RWPE1 (cell line): ENCODE measurements around the gene B3GNT4.

Experiments used
- CTCF ChIA-PET: fragments of 350-600 bp; sonication (Branson Sonifier 250); formaldehyde crosslinking; extraction: SDS; loops from one replicate; lab custom pipeline; 2021; lab: Yijun Ruan, JAX
- POLR2A ChIA-PET: fragments of 400-600 bp; formaldehyde crosslinking; extraction: SDS; loops from one replicate; lab custom pipeline; 2020; ENCODE audit warnings: antibody characterized with exemption; ENCODE audit not compliant: low non-redundant PET; lab: Yijun Ruan, JAX
- DNase-seq: peaks from one replicate; pipeline ENCODE4 v3.0.0; 2012; ENCODE audit warnings: low spot score
- H3K27ac ChIP-seq: fragments of 450-650 bp; 2 replicates; pipeline ENCODE4 v1.5.1; 2017
- CTCF ChIP-seq: fragments of 450-650 bp; conservative IDR thresholded peaks from 2 replicates; pipeline ENCODE4 v1.5.1; 2017; ENCODE audit warnings: low read depth, mild to moderate bottlenecking

The B3GNT4 gene

GRCh38 chr12:122162976-122163375, 40.5 kb upstream of the B3GNT4 start:
- CTCF ChIA-PET: interaction anchor here (0.7 kb wide), 1 partner anchor 38 kb away, joined by 3 read pairs; no protein-coding TSS in a partner anchor
- H3K27ac ChIP-seq: no peak overlapping the region
- POLR2A ChIA-PET: no interaction called here
- no peak for DNase-seq
- no peak for TF ChIP-seq CTCF

DNA sequence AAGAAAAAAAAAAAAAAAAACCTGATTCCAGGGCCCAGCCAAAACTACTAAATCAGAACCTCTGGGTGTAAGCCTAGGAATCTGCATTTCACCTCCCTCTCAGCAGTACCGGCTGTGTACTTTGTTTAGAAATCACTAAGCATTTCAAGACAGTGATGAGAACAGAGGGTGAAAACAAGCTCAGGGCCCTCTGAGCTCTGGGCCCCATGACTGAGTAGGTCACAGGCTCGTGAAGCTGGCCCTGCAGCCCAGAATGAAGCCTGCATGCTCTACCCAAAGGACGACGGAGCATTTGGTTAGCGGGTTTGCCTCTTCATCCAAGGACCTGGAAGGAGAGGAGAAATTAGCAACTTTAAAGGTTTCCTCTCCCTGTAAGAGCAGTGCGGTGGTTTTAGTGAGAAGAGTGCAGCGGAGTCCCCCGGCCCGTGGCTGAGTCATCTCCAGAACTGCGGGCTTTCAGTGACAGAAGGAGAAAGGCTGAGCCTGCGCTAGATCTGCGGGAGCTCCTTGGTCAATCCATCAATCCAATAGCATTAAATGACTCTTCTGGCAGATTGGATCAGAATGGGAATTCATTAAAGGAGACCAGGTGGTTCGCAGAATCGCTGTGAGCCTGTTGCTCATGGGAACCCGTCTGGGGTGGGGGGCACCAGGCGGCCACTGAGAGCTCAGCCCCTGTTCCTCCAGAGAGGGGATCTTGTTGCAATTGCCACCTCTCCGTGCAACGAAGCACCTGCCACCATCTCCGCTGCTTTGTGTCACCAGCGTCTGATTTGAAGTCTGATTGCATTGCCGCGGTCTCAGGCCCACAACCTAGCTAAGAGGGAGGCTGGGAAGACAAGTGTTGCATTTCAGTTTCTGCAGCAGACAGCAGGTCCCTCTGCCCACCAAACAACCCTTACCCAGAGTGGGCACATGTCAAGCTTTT, 36.8 kb upstream of the B3GNT4 start:
- ChIA-PET CTCF (no interaction called here), POLR2A (no interaction called here)
- no peak for TF ChIP-seq CTCF
- DNase-seq: no peak
- H3K27ac ChIP-seq: no peak overlapping the region

GRCh38 chr12:122167356-122167925, 36.1 kb upstream of the B3GNT4 start:
- CTCF ChIA-PET: no interaction called here
- no peak overlapping the region for H3K27ac ChIP-seq
- POLR2A ChIA-PET: no interaction called here
- DNase-seq: no peak
- no peak for TF ChIP-seq CTCF

- H3K27ac ChIP-seq: no peak overlapping the region
- no peak for TF ChIP-seq CTCF
- POLR2A ChIA-PET: no interaction called here
- CTCF ChIA-PET: no interaction called here
- DNase-seq: no peak
Observed at GRCh38 chr12:122168492-122168891, 35.0 kb upstream of the B3GNT4 start.

GRCh38 chr12:122171399-122171798, 32.1 kb upstream of the B3GNT4 start:
- no peak for TF ChIP-seq CTCF
- DNase-seq: no peak
- ChIA-PET CTCF (no interaction called here), POLR2A (no interaction called here)
- H3K27ac ChIP-seq: no peak overlapping the region

DNA sequence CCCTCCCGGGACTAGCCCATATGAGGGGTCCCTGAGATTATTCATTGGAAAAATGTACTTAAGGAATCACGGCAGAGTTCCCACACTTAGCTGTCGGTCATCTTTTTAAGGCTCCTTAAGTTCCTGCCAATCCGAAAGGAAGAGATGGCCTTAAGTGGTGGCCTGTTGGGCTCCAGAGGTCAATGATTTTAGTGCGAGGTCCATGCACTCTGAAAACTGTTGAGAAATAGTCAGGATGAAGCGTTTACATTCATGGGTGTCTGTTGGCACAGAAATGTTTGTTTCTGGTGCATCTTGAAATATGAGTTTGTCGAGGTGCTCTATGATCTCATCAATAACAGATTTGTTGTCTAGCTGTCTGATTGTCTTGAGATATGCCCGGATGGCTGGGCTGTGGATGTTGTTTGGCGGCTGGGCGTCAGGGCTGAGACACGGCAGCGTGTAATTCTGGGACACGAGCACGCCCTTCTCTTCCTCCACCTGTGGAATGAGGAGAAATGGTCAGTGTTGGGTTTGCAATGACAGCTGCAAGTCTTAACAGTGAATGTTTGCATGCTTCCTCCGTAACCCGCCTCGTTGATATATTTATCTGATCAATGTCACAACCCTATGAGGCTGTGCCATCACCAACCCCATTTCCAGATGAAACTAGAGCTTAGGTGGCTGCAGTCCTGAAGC, 31.1 kb upstream of the B3GNT4 start:
- ChIA-PET POLR2A (no interaction called here), CTCF (interaction anchor here (0.9 kb wide), 1 partner anchor 24 kb away, joined by 4 read pairs; no protein-coding TSS in a partner anchor)
- H3K27ac ChIP-seq: no peak overlapping the region
- no peak for TF ChIP-seq CTCF
- no peak for DNase-seq
